Dedifferentiated amniotic fluid mesenchymal stem cell (primary cell): ENCODE measurements around the gene NCAM1.

Experiments used
- DNase-seq: peaks from one replicate; pipeline ENCODE4 v3.0.0-alpha.2; 2016; ENCODE audit errors: extremely low spot score

NCAM1 gene

GRCh38 chr11:113131036-113131775, 170.0 kb downstream of the NCAM1 start:
- no peak for DNase-seq

- no peak for DNase-seq
Observed at GRCh38 chr11:113133071-113133470, 171.9 kb downstream of the NCAM1 start.

- DNase-seq: no peak
Observed at GRCh38 chr11:113134626-113135025, 173.4 kb downstream of the NCAM1 start.

- no peak for DNase-seq
Observed at GRCh38 chr11:113137713-113138529, 176.7 kb downstream of the NCAM1 start.

- no peak for DNase-seq
Observed at GRCh38 chr11:113138731-113139130, 177.5 kb downstream of the NCAM1 start.

- no peak for DNase-seq
Observed at GRCh38 chr11:113141010-113141409, 179.8 kb downstream of the NCAM1 start.

GRCh38 chr11:113142508-113142907, 181.3 kb downstream of the NCAM1 start:
- no peak for DNase-seq

- no peak for DNase-seq
Observed at GRCh38 chr11:113147249-113147648, 186.0 kb downstream of the NCAM1 start.

- DNase-seq: no peak
Observed at GRCh38 chr11:113148076-113148475, 186.9 kb downstream of the NCAM1 start.

- DNase-seq: no peak
Observed at GRCh38 chr11:113148652-113149051, 187.4 kb downstream of the NCAM1 start.

GRCh38 chr11:113151521-113151920, 190.3 kb downstream of the NCAM1 start:
- no peak for DNase-seq

- no peak for DNase-seq
Observed at GRCh38 chr11:113152500-113152899, 191.3 kb downstream of the NCAM1 start.

GRCh38 chr11:113153847-113154246, 192.6 kb downstream of the NCAM1 start:
- no peak for DNase-seq

GRCh38 chr11:113159988-113160807, 199.0 kb downstream of the NCAM1 start:
- DNase-seq: no peak

- DNase-seq: no peak
Observed at GRCh38 chr11:113160808-113161124, 199.5 kb downstream of the NCAM1 start.

- DNase-seq: no peak
Observed at GRCh38 chr11:113161711-113162591, 200.7 kb downstream of the NCAM1 start.

GRCh38 chr11:113162592-113162962, 201.4 kb downstream of the NCAM1 start:
- DNase-seq: no peak

- no peak for DNase-seq
Observed at GRCh38 chr11:113163291-113164030, 202.2 kb downstream of the NCAM1 start.

GRCh38 chr11:113166280-113166679, 205.1 kb downstream of the NCAM1 start:
- no peak for DNase-seq

- no peak for DNase-seq
Observed at GRCh38 chr11:113167599-113167998, 206.4 kb downstream of the NCAM1 start.
